H1 (cell line): ENCODE measurements around the gene LRRC72. TPM values are rescaled to one million over a fixed set of nuclear protein-coding genes. Genes with fewer than 3 reads are reported as not detected.

Source experiments
- CTCF ChIA-PET: fragments of 300-600 bp; sonication (Branson Sonifier 250); formaldehyde crosslinking; loops from one replicate; lab custom pipeline; 2021; ENCODE audit not compliant: partially characterized antibody; lab: Charles Lee
- POLR2A ChIA-PET: fragments of 300-600 bp; sonication (Branson Sonifier 250); formaldehyde crosslinking; loops from one replicate; lab custom pipeline; 2021; ENCODE audit warnings: inconsistent platforms; ENCODE audit not compliant: partially characterized antibody; lab: Charles Lee
- DNase-seq, 2 experiments: peaks; one replicate each; pipeline versions ENCODE4 v3.0.0 to v3.0.0-alpha.2; 2010 to 2022; ENCODE audit warnings: low spot score in 2 of 2, low read depth in 1 of 2, mixed read lengths in 1 of 2
- FAIRE-seq: peaks from 2 replicates; lab custom pipeline; 2011; peaks lifted over from hg19 to GRCh38; lab: Jason Lieb, UNC
- H2AFZ ChIP-seq: 2 replicates; pipeline ENCODE4 v1.8.1; 2012; ENCODE audit warnings: low read length, inconsistent platforms
- H2AK5ac ChIP-seq: 2 replicates; pipeline ENCODE4 v1.6.1; 2013; ENCODE audit warnings: low read depth, low read length
- H2BK120ac ChIP-seq: replicated peaks from 2 replicates; pipeline ENCODE3; 2013; ENCODE audit warnings: low read depth, low read length, inconsistent platforms
- H2BK12ac ChIP-seq: 2 replicates; pipeline ENCODE4 v1.6.1; 2013; ENCODE audit warnings: low read depth, low read length
- H2BK15ac ChIP-seq: 2 replicates; pipeline ENCODE4 v1.6.1; 2013; ENCODE audit warnings: low read length
- H2BK20ac ChIP-seq: 2 replicates; pipeline ENCODE4 v1.6.1; 2013; ENCODE audit warnings: low read length
- H2BK5ac ChIP-seq: 2 replicates; pipeline ENCODE4 v1.6.1; 2013; ENCODE audit warnings: low read depth, low read length
- H3K14ac ChIP-seq: 2 replicates; pipeline ENCODE4 v1.6.1; 2013; ENCODE audit warnings: inconsistent platforms; ENCODE audit not compliant: insufficient read length
- H3K18ac ChIP-seq: 2 replicates; pipeline ENCODE4 v1.6.1; 2013; ENCODE audit warnings: low read length; ENCODE audit errors: extremely low read depth
- H3K23ac ChIP-seq: 2 replicates; pipeline ENCODE4 v1.6.1; 2013; ENCODE audit warnings: inconsistent platforms; ENCODE audit not compliant: insufficient read length
- H3K23me2 ChIP-seq: 2 replicates; pipeline ENCODE4 v1.6.1; 2013; ENCODE audit warnings: low read depth, low read length
- H3K27ac ChIP-seq: 2 replicates; pipeline ENCODE4 v1.6.1; 2011; ENCODE audit warnings: low read depth, low read length, inconsistent platforms
- H3K27me3 ChIP-seq, 4 experiments: replicated peaks in 1 of 4; 1 replicate in 1 of 4; 2 replicates in 3 of 4; pipeline versions ENCODE4 v1.6.1 to v1.8.1; 2011 to 2013; ENCODE audit warnings: low read length in 3 of 4, mild to moderate bottlenecking in 3 of 4, inconsistent platforms in 2 of 4, mixed read lengths in 2 of 4, moderate library complexity in 1 of 4; ENCODE audit not compliant: control insufficient read depth in 3 of 4, insufficient read depth in 3 of 4; ENCODE audit errors: extremely low read depth in 1 of 4
- H3K36me3 ChIP-seq, 4 experiments: 2 replicates each; pipeline versions ENCODE4 v1.6.1 to v1.8.1; 2011 to 2013; ENCODE audit warnings: mild to moderate bottlenecking in 4 of 4, low read length in 3 of 4, moderate library complexity in 2 of 4, control low read depth in 1 of 4, inconsistent platforms in 1 of 4; ENCODE audit not compliant: insufficient read depth in 4 of 4, control insufficient read depth in 2 of 4
- H3K4ac ChIP-seq: replicated peaks from 2 replicates; pipeline ENCODE3; 2013; ENCODE audit warnings: low read length, low read depth, mixed read lengths, inconsistent platforms; ENCODE audit not compliant: insufficient read length
- H3K4me1 ChIP-seq, 4 experiments: replicated peaks in 1 of 4; 1 replicate in 1 of 4; 2 replicates in 3 of 4; pipeline versions ENCODE4 v1.6.1 to v1.8.1; 2011 to 2013; ENCODE audit warnings: low read length in 3 of 4, inconsistent platforms in 2 of 4, mixed read lengths in 1 of 4; ENCODE audit not compliant: insufficient read depth in 4 of 4, control insufficient read depth in 3 of 4
- H3K4me2 ChIP-seq, 2 experiments: 2 replicates each; pipeline versions ENCODE4 v1.6.1 to v1.8.1; 2011 to 2013; ENCODE audit warnings: low read depth in 2 of 2, low read length in 2 of 2, control low read depth in 1 of 2, inconsistent platforms in 1 of 2, mild to moderate bottlenecking in 1 of 2; ENCODE audit not compliant: insufficient read depth in 1 of 2
- H3K4me3 ChIP-seq, 4 experiments: fragments of 200-600, 300-600 bp in 1 of 4; sonication (generic), shearing (Covaris generic), sonication (Bioruptor Twin) in 1 of 4; 2 replicates each; pipeline versions ENCODE4 v1.5.1 to v1.8.1; 2011 to 2016; ENCODE audit warnings: low read length in 4 of 4, low read depth in 3 of 4, control low read depth in 2 of 4, inconsistent platforms in 2 of 4, mild to moderate bottlenecking in 2 of 4, mixed read lengths in 1 of 4, moderate library complexity in 1 of 4; ENCODE audit not compliant: insufficient read depth in 2 of 4; ENCODE audit errors: extremely low read depth in 1 of 4
- H3K56ac ChIP-seq: replicated peaks from 2 replicates; pipeline ENCODE3; 2013; ENCODE audit warnings: low read depth, mild to moderate bottlenecking, mixed read lengths, low read length, inconsistent platforms; ENCODE audit not compliant: insufficient read length
- H3K79me1 ChIP-seq: 2 replicates; pipeline ENCODE4 v1.6.1; 2013; ENCODE audit warnings: low read depth, low read length, control low read depth
- H3K79me2 ChIP-seq, 2 experiments: 2 replicates each; pipeline versions ENCODE4 v1.6.1 to v1.8.1; 2012 to 2013; ENCODE audit warnings: low read length in 2 of 2, mild to moderate bottlenecking in 2 of 2, inconsistent platforms in 1 of 2; ENCODE audit not compliant: insufficient read depth in 2 of 2, control insufficient read depth in 1 of 2
- H3K9ac ChIP-seq, 4 experiments: replicated peaks in 1 of 4; 1 replicate in 1 of 4; 2 replicates in 3 of 4; pipeline versions ENCODE4 v1.6.1 to v1.8.1; 2011 to 2013; ENCODE audit warnings: low read depth in 3 of 4, low read length in 3 of 4, control low read depth in 2 of 4, mild to moderate bottlenecking in 2 of 4, moderate library complexity in 2 of 4, inconsistent platforms in 1 of 4; ENCODE audit errors: extremely low read depth in 1 of 4
- H3K9me3 ChIP-seq, 2 experiments: 2 replicates each; pipeline versions ENCODE4 v1.6.1 to v1.8.1; 2012 to 2013; ENCODE audit warnings: mild to moderate bottlenecking in 2 of 2, moderate library complexity in 2 of 2, control low read depth in 1 of 2, inconsistent platforms in 1 of 2, low read depth in 1 of 2, low read length in 1 of 2, mixed read lengths in 1 of 2; ENCODE audit not compliant: insufficient read depth in 2 of 2
- H4K20me1 ChIP-seq, 2 experiments: replicated peaks in 1 of 2; 2 replicates each; pipeline versions ENCODE3 to v1.8.1; 2011 to 2013; ENCODE audit warnings: inconsistent platforms in 2 of 2, low read length in 2 of 2, mild to moderate bottlenecking in 1 of 2; ENCODE audit not compliant: insufficient read depth in 2 of 2, control insufficient read depth in 1 of 2
- H4K5ac ChIP-seq: 2 replicates; pipeline ENCODE4 v1.6.1; 2013; ENCODE audit warnings: low read length, low read depth, mixed read lengths, inconsistent platforms; ENCODE audit not compliant: insufficient read length
- H4K8ac ChIP-seq: 2 replicates; pipeline ENCODE4 v1.8.0; 2013; ENCODE audit warnings: mild to moderate bottlenecking, moderate library complexity, low read length, inconsistent platforms; ENCODE audit not compliant: insufficient read depth; ENCODE audit errors: extremely low read depth
- H4K91ac ChIP-seq: replicated peaks from 2 replicates; pipeline ENCODE3; 2013; ENCODE audit warnings: low read length, mixed read lengths, inconsistent platforms; ENCODE audit not compliant: insufficient read length
- KDM1A ChIP-seq: fragments of 200-600, 300-600 bp; sonication (generic); IDR thresholded peaks from 2 replicates; pipeline ENCODE4 v1.7.1; 2016; ENCODE audit warnings: mild to moderate bottlenecking, low read length, borderline replicate concordance
- WGBS, 2 experiments: shearing (Covaris generic) in 1 of 2; methylation state at CpG; one replicate each; pipeline versions ENCODE4 v1.1.6 to v1.1.7; 2013 to 2015; ENCODE audit warnings: low lambda C conversion rate in 2 of 2, mixed read lengths in 2 of 2, inconsistent platforms in 1 of 2, low coverage in 1 of 2, missing lambda C conversion rate in 1 of 2; ENCODE audit not compliant: insufficient replicate concordance in 2 of 2, insufficient coverage in 1 of 2, insufficient read length in 1 of 2; ENCODE audit errors: extremely low coverage in 1 of 2, missing lambda C conversion rate in 1 of 2; 5-methylcytosine and 5-hydroxymethylcytosine counted together
- polyA plus RNA-seq, 7 experiments: library from polyadenylated mRNA; depleted of rRNA in 3 of 7; stranded (reverse) in 5 of 7; unstranded in 2 of 7; fragments of >200 nt in 5 of 7; fragments of 200-250 nt in 2 of 7; gene quantifications; 1 replicate in 5 of 7; 2 replicates in 1 of 7; 4 replicates in 1 of 7; pipeline versions ENCODE4 v1.2.1 to v1.2.3, GENCODE V29; 2011 to 2013; ENCODE audit warnings: missing spikeins in 2 of 7, mixed read lengths in 2 of 7
- total RNA-seq: library from RNA; stranded (reverse); fragmentation: NEBNext Ultra II Directional; extraction: Animal tissue kit (Norgen Biotek cat#: 25700); gene quantifications from 2 replicates; pipeline ENCODE4 v1.2.1, GENCODE V29; 2021

LRRC72 gene
- total and polyA plus RNA-seq, 2 of the 8 experiments (the other 6 are each of a cell fraction or from before 2014, with no cell fraction given), result not detected

DNA sequence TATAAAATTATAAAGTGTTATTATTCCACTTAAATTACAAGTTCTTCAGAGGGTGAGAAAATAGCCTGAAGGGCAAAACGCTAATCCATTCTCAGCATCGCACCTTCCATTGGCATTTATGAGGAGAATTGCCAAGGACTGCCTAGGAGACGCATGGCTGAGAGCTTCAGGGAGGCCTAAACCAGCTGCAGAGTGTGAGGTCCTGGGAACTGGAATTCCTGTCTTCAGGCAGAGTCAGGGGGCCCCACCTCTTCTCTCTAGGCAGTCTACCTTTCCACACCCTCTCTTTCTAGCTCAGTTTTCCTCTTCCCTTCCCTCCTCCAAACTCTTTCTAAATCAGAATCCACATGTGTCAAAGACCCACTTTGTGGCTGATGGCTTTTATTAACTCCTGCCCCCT is 35.3 kb downstream of the LRRC72 start:
- no peaks in the 10 kb centered on the region for H3K36me3 ChIP-seq
- no peaks in the 10 kb centered on the region for H4K20me1 ChIP-seq
- H3K79me1 ChIP-seq, result no peaks in the 10 kb centered on the region
- no peak overlapping the region for H3K56ac ChIP-seq
- H2AK5ac ChIP-seq, result no peak overlapping the region
- H3K4ac ChIP-seq, result no peak overlapping the region
- H3K4me2 ChIP-seq, result no peak overlapping the region
- no peak overlapping the region for H2BK12ac ChIP-seq
- H2BK15ac ChIP-seq, result no peak overlapping the region
- no peak overlapping the region for H3K23ac ChIP-seq
- ChIA-PET CTCF (interaction anchor here (1.0 to 3.3 kb wide), 6 partner anchors 9 to 464 kb away, joined by 3 to 27 read pairs (median 5); no protein-coding TSS in a partner anchor), POLR2A (no interaction called here)
- no peak overlapping the region for H4K5ac ChIP-seq
- no peak for TF ChIP-seq KDM1A
- WGBS, 2 experiments, result 86% methylated on average over 3 of the region's 3 CpGs; no CpG with 5 or more reads in 1 of the 2 experiments
- H3K14ac ChIP-seq, result no peak overlapping the region
- H4K91ac ChIP-seq, result no peak overlapping the region
- no peak overlapping the region for H3K9ac ChIP-seq
- no peak for DNase-seq
- no peak overlapping the region for H2BK120ac ChIP-seq
- no peaks in the 10 kb centered on the region for H3K27me3 ChIP-seq
- no peaks in the 10 kb centered on the region for H3K23me2 ChIP-seq
- H2BK5ac ChIP-seq, result no peak overlapping the region
- no peak overlapping the region for H3K4me3 ChIP-seq
- no peaks in the 10 kb centered on the region for H3K79me2 ChIP-seq
- H3K18ac ChIP-seq, result no peak overlapping the region
- H3K4me1 ChIP-seq, result no peaks in the 10 kb centered on the region
- no peak overlapping the region for H3K27ac ChIP-seq
- peak overlapping the region; percentile 29; the same call in 1 of the 2 replicates for H2AFZ ChIP-seq
- no peaks in the 10 kb centered on the region for H3K9me3 ChIP-seq
- FAIRE-seq, result no peak
- H2BK20ac ChIP-seq, result no peak overlapping the region
- H4K8ac ChIP-seq, result no peak overlapping the region
